Measurements from ENCODE around the gene SORL1. TPM values are rescaled to one million over a fixed set of nuclear protein-coding genes. Genes with fewer than 3 reads are reported as not detected.

SORL1 gene
- total and polyA plus RNA-seq, 2 of the 13 experiments (the other 11 are each of a cell fraction or from before 2014, with no cell fraction given): 21.3 to 148 TPM

DNA sequence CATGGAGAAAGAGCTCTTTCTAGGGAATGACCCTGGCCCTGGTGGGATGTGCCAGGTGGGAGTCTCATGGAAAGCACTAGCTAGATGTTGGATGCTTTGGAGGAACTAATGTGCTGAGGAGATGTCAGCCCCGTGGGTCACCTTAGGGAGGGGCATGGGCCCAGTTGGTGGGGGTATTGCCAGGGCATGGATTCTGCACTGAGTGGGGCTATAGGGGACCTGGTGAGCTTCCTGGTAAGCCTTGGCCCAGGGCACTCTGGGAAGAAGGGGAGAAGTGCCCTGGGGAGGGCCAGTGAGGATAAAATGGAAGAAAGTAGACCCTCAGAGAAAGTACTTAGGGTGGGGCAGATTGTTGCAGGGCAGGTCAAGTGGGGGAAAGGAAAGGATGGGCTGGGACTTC lies 65.9 kb downstream of the SORL1 start (continued):
- TF ChIP-seq, protein P1, sequence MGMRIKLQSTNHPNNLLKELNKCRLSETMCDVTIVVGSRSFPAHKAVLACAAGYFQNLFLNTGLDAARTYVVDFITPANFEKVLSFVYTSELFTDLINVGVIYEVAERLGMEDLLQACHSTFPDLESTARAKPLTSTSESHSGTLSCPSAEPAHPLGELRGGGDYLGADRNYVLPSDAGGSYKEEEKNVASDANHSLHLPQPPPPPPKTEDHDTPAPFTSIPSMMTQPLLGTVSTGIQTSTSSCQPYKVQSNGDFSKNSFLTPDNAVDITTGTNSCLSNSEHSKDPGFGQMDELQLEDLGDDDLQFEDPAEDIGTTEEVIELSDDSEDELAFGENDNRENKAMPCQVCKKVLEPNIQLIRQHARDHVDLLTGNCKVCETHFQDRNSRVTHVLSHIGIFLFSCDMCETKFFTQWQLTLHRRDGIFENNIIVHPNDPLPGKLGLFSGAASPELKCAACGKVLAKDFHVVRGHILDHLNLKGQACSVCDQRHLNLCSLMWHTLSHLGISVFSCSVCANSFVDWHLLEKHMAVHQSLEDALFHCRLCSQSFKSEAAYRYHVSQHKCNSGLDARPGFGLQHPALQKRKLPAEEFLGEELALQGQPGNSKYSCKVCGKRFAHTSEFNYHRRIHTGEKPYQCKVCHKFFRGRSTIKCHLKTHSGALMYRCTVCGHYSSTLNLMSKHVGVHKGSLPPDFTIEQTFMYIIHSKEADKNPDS (CRISPR knock-in tag; IDR thresholded peaks at IDR 0.05): no peak
- TF ChIP-seq FOXM1 (CRISPR knock-in tag; IDR thresholded peaks at IDR 0.05) (no peak), ATF7-NPFF (CRISPR knock-in tag; IDR thresholded peaks at IDR 0.05; ENCODE audit: low read depth) (no peak), TCF12 (IDR thresholded peaks at IDR 0.05) (no peak), TCF12 (CRISPR knock-in tag; IDR thresholded peaks at IDR 0.05) (no peak), SRF (IDR thresholded peaks at IDR 0.05; ENCODE audit: low read depth, low read length) (no peak), AGO2 (optimal IDR thresholded peaks at IDR 0.05; ENCODE audit: low read depth, low read length) (no peak), KDM6A (CRISPR knock-in tag; IDR thresholded peaks at IDR 0.05; ENCODE audit: low read depth) (no peak), ZMYM3 (CRISPR knock-in tag; IDR thresholded peaks at IDR 0.05) (no peak), ZNF432 (CRISPR knock-in tag; IDR thresholded peaks at IDR 0.05; ENCODE audit: borderline replicate concordance) (no peak), ZNF749 (CRISPR knock-in tag; IDR thresholded peaks at IDR 0.05; ENCODE audit: borderline replicate concordance) (no peak)

DNA sequence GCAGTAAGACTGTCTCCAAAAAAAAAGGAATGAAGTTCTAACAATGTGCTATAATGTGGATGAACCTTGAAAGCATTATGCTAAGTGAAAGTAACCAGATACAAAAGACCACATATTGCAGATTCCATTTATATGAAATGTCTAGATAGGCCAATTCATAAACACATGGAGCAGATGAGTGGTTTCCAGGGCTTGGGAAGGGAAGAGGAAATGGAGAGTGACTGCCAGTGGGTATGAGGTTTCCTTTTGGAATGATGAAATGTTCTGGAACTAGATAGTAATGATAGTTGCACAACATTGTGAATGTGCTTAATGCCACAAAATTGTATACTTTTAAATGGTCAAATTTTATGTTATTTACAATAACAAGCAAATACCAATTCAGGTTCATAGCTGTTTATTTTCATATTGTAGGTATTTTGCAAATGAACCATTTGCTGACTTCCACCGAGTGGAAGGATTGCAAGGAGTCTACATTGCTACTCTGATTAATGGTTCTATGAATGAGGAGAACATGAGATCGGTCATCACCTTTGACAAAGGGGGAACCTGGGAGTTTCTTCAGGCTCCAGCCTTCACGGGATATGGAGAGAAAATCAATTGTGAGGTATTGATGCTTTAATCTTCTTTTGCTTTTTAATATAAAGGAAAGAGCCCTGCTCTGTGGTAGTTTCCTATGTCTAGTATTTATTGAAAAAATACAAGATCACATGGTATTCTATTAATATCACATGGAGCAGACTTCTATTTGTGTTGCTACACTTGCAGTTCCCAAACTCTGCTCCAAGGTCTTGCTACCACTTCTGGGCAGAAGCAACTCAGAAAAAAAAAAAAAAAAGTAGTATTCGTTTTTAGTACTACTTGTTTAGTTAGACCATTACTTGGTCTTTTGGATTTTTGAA lies 68.4 kb downstream of the SORL1 start:
- DNase-seq (ENCODE audit: low spot score) (no peak), ATAC-seq (no peak), FAIRE-seq (no peak)
- Histone ChIP-seq H3K27ac (ENCODE audit: extremely low read length, insufficient read depth, low read length) (no peak overlapping the region), H3K27me3 (ENCODE audit: control insufficient read depth in 1 of 2, insufficient read depth in 2 of 2, low read length in 2 of 2) (no peaks in the 10 kb centered on the region; a peak in 1 of 5 replicates), H3K79me2 (ENCODE audit: insufficient read depth, low read length) (no peaks in the 10 kb centered on the region), H3K4me1 (ENCODE audit: insufficient read depth, low read length) (no peaks in the 10 kb centered on the region), H3K36me3 (replicated peaks in 1 of 2; ENCODE audit: control insufficient read depth in 1 of 2, insufficient read depth in 2 of 2, low read length in 2 of 2) (peaks cover 43 to 86% of the 10 kb centered on the region in 2 experiments), H4K20me1 (ENCODE audit: insufficient read depth, low read length) (peaks cover 3% of the 10 kb centered on the region), H3K4me2 (ENCODE audit: low read depth, low read length) (no peak overlapping the region), H3K9me3 (ENCODE audit: low read length) (no peaks in the 10 kb centered on the region), H2AFZ (ENCODE audit: low read length) (no peak overlapping the region), H3K4me3 (replicated peaks in 1 of 3; ENCODE audit: insufficient read depth in 1 of 3, low read depth in 2 of 3, low read length in 3 of 3) (no peak overlapping the region), H3K9ac (ENCODE audit: insufficient read depth, low read depth, low read length) (no peak overlapping the region)
- TF ChIP-seq, protein P2, sequence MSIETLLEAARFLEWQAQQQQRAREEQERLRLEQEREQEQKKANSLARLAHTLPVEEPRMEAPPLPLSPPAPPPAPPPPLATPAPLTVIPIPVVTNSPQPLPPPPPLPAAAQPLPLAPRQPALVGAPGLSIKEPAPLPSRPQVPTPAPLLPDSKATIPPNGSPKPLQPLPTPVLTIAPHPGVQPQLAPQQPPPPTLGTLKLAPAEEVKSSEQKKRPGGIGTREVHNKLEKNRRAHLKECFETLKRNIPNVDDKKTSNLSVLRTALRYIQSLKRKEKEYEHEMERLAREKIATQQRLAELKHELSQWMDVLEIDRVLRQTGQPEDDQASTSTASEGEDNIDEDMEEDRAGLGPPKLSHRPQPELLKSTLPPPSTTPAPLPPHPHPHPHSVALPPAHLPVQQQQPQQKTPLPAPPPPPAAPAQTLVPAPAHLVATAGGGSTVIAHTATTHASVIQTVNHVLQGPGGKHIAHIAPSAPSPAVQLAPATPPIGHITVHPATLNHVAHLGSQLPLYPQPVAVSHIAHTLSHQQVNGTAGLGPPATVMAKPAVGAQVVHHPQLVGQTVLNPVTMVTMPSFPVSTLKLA (IDR thresholded peaks at IDR 0.05): peak; percentile 68
- TF ChIP-seq KDM2A (CRISPR knock-in tag; IDR thresholded peaks at IDR 0.05; ENCODE audit: borderline replicate concordance, low read depth): no peak
- TF ChIP-seq STAG1 (CRISPR knock-in tag; IDR thresholded peaks at IDR 0.05): no peak
- no peak for TF ChIP-seq SMYD3 (CRISPR knock-in tag; IDR thresholded peaks at IDR 0.05)
- TF ChIP-seq ZNF740 (CRISPR knock-in tag; IDR thresholded peaks at IDR 0.05): no peak
- no peak for TF ChIP-seq ZUFSP (CRISPR knock-in tag; IDR thresholded peaks at IDR 0.05; ENCODE audit: borderline replicate concordance)
- ChIA-PET POLR2A (no interaction called here), CTCF (ENCODE audit: low intra/inter-chr PET ratio, low total read pairs) (no interaction called here)
- no TSS peak for BruUV-seq (replicated peaks)
- intact Hi-C loops (cut with micrococcal nuclease; ENCODE audit: unreplicated experiment): no loop called here
- in situ Hi-C loops (cut with HindIII; ENCODE audit: extremely low pct_ligation_motif_present, low pct_unique_long_range_greater_than_20kb): no loop called here
- WGBS (ENCODE audit: low lambda C conversion rate): 95% methylated on average over 4 of the region's 4 CpGs

All from HepG2 (cell line).